Astrocyte (in vitro differentiated cells and primary cell): ENCODE results near the gene MAMLD1. TPM values are rescaled to one million over a fixed set of nuclear protein-coding genes. Genes with fewer than 3 reads are reported as not detected.
"Not testable (repeated sequence)": the region's sequence is repeated elsewhere in the genome, so short reads cannot be mapped to it uniquely, and the experiment has no call there.

ENCODE experiments used
- DNase-seq: peaks from one replicate; pipeline ENCODE4 v3.0.0-alpha.2; 2010; ENCODE audit warnings: low read depth
- FAIRE-seq: peaks from 2 replicates; lab custom pipeline; 2011; peaks lifted over from hg19 to GRCh38; lab: Jason Lieb, UNC
- H2AFZ ChIP-seq: 2 replicates; pipeline ENCODE4 v1.6.0; 2012; ENCODE audit warnings: low read depth, low read length, inconsistent platforms
- H3K27ac ChIP-seq: 2 replicates; pipeline ENCODE4 v1.5.1; 2011; ENCODE audit warnings: low read depth, low read length, inconsistent platforms
- H3K27me3 ChIP-seq: 2 replicates; pipeline ENCODE4 v1.6.0; 2011; ENCODE audit warnings: low read length, inconsistent platforms; ENCODE audit not compliant: insufficient read depth
- H3K36me3 ChIP-seq: 2 replicates; pipeline ENCODE4 v1.5.1; 2011; ENCODE audit warnings: low read length, inconsistent platforms; ENCODE audit not compliant: insufficient read depth
- H3K4me1 ChIP-seq: 2 replicates; pipeline ENCODE4 v1.5.1; 2011; ENCODE audit warnings: low read length, inconsistent platforms; ENCODE audit not compliant: insufficient read depth
- H3K4me2 ChIP-seq: 2 replicates; pipeline ENCODE4 v1.6.0; 2012; ENCODE audit warnings: low read length, inconsistent platforms
- H3K4me3 ChIP-seq: 2 replicates; pipeline ENCODE4 v1.5.1; 2011; ENCODE audit warnings: low read depth, mild to moderate bottlenecking, low read length, inconsistent platforms; ENCODE audit not compliant: insufficient read depth
- H3K79me2 ChIP-seq: 2 replicates; pipeline ENCODE4 v1.6.0; 2012; ENCODE audit warnings: mild to moderate bottlenecking, low read length, inconsistent platforms; ENCODE audit not compliant: insufficient read depth
- H3K9ac ChIP-seq: 2 replicates; pipeline ENCODE4 v1.6.0; 2012; ENCODE audit warnings: mild to moderate bottlenecking, low read length, inconsistent platforms
- H3K9me3 ChIP-seq: 2 replicates; pipeline ENCODE4 v1.5.1; 2012; ENCODE audit warnings: low read depth, mild to moderate bottlenecking, low read length, inconsistent platforms; ENCODE audit not compliant: insufficient read depth
- H4K20me1 ChIP-seq: 2 replicates; pipeline ENCODE4 v1.6.0; 2012; ENCODE audit warnings: low read length, inconsistent platforms; ENCODE audit not compliant: insufficient read depth
- H3K27ac Mint-ChIP-seq: one replicate; pipeline ENCODE4 v1.8.0; 2021; ENCODE audit warnings: mild to moderate bottlenecking, mixed read lengths; ENCODE audit not compliant: unreplicated experiment
- H3K27me3 Mint-ChIP-seq: one replicate; pipeline ENCODE4 v1.8.0; 2021; ENCODE audit warnings: low read depth, mixed read lengths; ENCODE audit not compliant: unreplicated experiment
- H3K36me3 Mint-ChIP-seq: one replicate; pipeline ENCODE4 v1.8.0; 2021; ENCODE audit warnings: low read depth, mixed read lengths; ENCODE audit not compliant: unreplicated experiment
- H3K4me1 Mint-ChIP-seq: one replicate; pipeline ENCODE4 v1.8.0; 2021; ENCODE audit warnings: low read depth, mixed read lengths; ENCODE audit not compliant: unreplicated experiment
- H3K4me3 Mint-ChIP-seq: one replicate; pipeline ENCODE4 v1.8.0; 2021; ENCODE audit warnings: mild to moderate bottlenecking, moderate library complexity, mixed read lengths; ENCODE audit not compliant: unreplicated experiment
- H3K9me3 Mint-ChIP-seq: one replicate; pipeline ENCODE4 v1.8.0; 2021; ENCODE audit warnings: mild to moderate bottlenecking, mixed read lengths; ENCODE audit not compliant: unreplicated experiment
- CTCF ChIP-seq: IDR thresholded peaks from 2 replicates; pipeline ENCODE4 v1.5.1; 2011; ENCODE audit warnings: low read depth, mild to moderate bottlenecking, inconsistent platforms, low read length, moderate library complexity; ENCODE audit not compliant: insufficient read depth
- EZH2 ChIP-seq: IDR thresholded peaks from 2 replicates; pipeline ENCODE4 v1.6.1; 2012; ENCODE audit warnings: mild to moderate bottlenecking, low read length, inconsistent platforms; ENCODE audit not compliant: insufficient read depth
- total RNA-seq: library from RNA; stranded (reverse); gene quantifications from 2 replicates; pipeline ENCODE4 v1.2.1, GENCODE V29; 2021

The MAMLD1 gene
- total RNA-seq, 1 donor from 2014 or later, result 6.6 TPM

DNA sequence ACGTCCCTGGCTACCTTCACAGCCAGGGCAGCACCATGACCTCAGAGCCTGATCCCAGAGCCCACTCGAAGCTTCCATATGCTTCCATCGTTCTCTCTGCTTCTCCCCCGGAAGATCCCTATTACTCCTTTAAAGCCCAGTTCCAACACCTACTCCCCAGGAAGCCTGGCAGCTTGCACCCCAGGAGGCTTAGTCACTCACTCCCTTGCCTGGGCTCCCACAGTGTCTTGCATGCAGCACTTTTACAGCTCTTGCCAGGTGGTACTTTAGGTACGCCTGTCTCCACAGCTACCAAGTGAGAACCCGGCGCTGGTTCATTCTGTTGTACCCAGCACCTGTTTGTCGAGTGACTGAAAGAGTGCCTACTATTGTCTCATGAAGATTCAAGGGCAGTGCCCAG lies 24.5 kb upstream of the MAMLD1 start:
- Histone ChIP-seq H4K20me1 (no peaks in the 10 kb centered on the region), H3K9me3 (no peaks in the 10 kb centered on the region), H3K4me1 (no peaks in the 10 kb centered on the region), H3K36me3 (no peaks in the 10 kb centered on the region), H3K27me3 (no peaks in the 10 kb centered on the region), H3K27ac (no peak overlapping the region), H3K79me2 (no peaks in the 10 kb centered on the region), H2AFZ (no peak overlapping the region), H3K4me3 (no peak overlapping the region), H3K4me2 (no peak overlapping the region), H3K9ac (no peak overlapping the region)
- no peaks in the 10 kb centered on the region for H3K36me3 Mint-ChIP-seq
- DNase-seq (no peak), FAIRE-seq (no peak)
- TF ChIP-seq EZH2 (no peak), CTCF (no peak)
- no peaks in the 10 kb centered on the region for H3K9me3 Mint-ChIP-seq
- H3K4me3 Mint-ChIP-seq, result no peak overlapping the region
- H3K27ac Mint-ChIP-seq, result no peak overlapping the region
- no peaks in the 10 kb centered on the region for H3K4me1 Mint-ChIP-seq
- H3K27me3 Mint-ChIP-seq, result peaks cover 10% of the 10 kb centered on the region

GRCh38 chrX:150339736-150340135 lies 23.4 kb upstream of the MAMLD1 start:
- Mint-ChIP-seq H3K27ac (no peak overlapping the region), H3K27me3 (peaks cover 10% of the 10 kb centered on the region), H3K9me3 (no peaks in the 10 kb centered on the region), H3K36me3 (no peaks in the 10 kb centered on the region), H3K4me1 (no peaks in the 10 kb centered on the region), H3K4me3 (no peak overlapping the region)
- Histone ChIP-seq H3K4me2 (no peak overlapping the region), H2AFZ (no peak overlapping the region), H3K27ac (no peak overlapping the region), H3K9ac (no peak overlapping the region), H3K79me2 (no peaks in the 10 kb centered on the region), H4K20me1 (no peaks in the 10 kb centered on the region), H3K9me3 (no peaks in the 10 kb centered on the region), H3K36me3 (no peaks in the 10 kb centered on the region), H3K4me1 (no peaks in the 10 kb centered on the region), H3K4me3 (no peak overlapping the region), H3K27me3 (no peaks in the 10 kb centered on the region)
- DNase-seq (no peak), FAIRE-seq (no peak)
- no peak for TF ChIP-seq CTCF
- no peak for TF ChIP-seq EZH2

GRCh38 chrX:150340326-150340725 lies 22.8 kb upstream of the MAMLD1 start:
- peaks cover 10% of the 10 kb centered on the region for H3K27me3 Mint-ChIP-seq
- not testable (repeated sequence) for H3K9me3 ChIP-seq, H3K27ac Mint-ChIP-seq, H3K36me3 Mint-ChIP-seq, H3K27ac ChIP-seq, H3K4me3 Mint-ChIP-seq, H2AFZ ChIP-seq, FAIRE-seq, DNase-seq, H3K9me3 Mint-ChIP-seq, H3K36me3 ChIP-seq, H3K4me3 ChIP-seq, H3K79me2 ChIP-seq, H4K20me1 ChIP-seq, H3K27me3 ChIP-seq, H3K4me2 ChIP-seq, H3K9ac ChIP-seq, H3K4me1 ChIP-seq, H3K4me1 Mint-ChIP-seq
